ENCODE results near the gene TPRG1. TPM values are rescaled to one million over a fixed set of nuclear protein-coding genes. Genes with fewer than 3 reads are reported as not detected.

The TPRG1 gene
- total and polyA plus RNA-seq, 2 of the 4 experiments (the other 2 are of a cell fraction), result 0.17 TPM; not detected in 1

- H2BK5ac ChIP-seq (ENCODE audit: low read depth, low read length, poor library complexity, severe bottlenecking), result no peak overlapping the region
- H2AK5ac ChIP-seq (ENCODE audit: low read depth, low read length), result no peak overlapping the region
- H3K23ac ChIP-seq (ENCODE audit: low read depth, low read length), result no peak overlapping the region
- CTCF ChIA-PET, result no interaction called here
- H4K5ac ChIP-seq (ENCODE audit: low read depth, low read length), result no peak overlapping the region
- no peaks in the 10 kb centered on the region for H3K36me3 ChIP-seq (ENCODE audit: control insufficient read depth, insufficient read depth, low read length)
- H3K4me2 ChIP-seq (ENCODE audit: low read depth, low read length), result no peak overlapping the region
- no peak overlapping the region for H3K4ac ChIP-seq (ENCODE audit: low read depth, low read length)
- H2BK15ac ChIP-seq (ENCODE audit: low read depth, low read length), result no peak overlapping the region
- no peaks in the 10 kb centered on the region for H3K9me3 ChIP-seq (ENCODE audit: control insufficient read depth, insufficient read depth, low read length)
- in situ Hi-C loops (cut with MboI; ENCODE audit: low sequenced_read_pairs), result no loop called here
- H3K27ac ChIP-seq (ENCODE audit: insufficient read depth, low read length), result no peak overlapping the region
- no peak for ATAC-seq (ENCODE audit: low read depth)
- H3K14ac ChIP-seq (replicated peaks; ENCODE audit: low read depth, low read length), result no peak overlapping the region
- TF ChIP-seq CEBPB (IDR thresholded peaks at IDR 0.05; ENCODE audit: low read depth, low read length) (no peak), CTCF (conservative IDR thresholded peaks at IDR 0.05; ENCODE audit: low read depth, low read length) (no peak), CHD1 (IDR thresholded peaks at IDR 0.05; ENCODE audit: low read depth, low read length) (no peak), BHLHE40 (IDR thresholded peaks at IDR 0.05; ENCODE audit: low read depth, low read length) (no peak), SMC3 (IDR thresholded peaks at IDR 0.05; ENCODE audit: low read depth, low read length) (no peak), MAZ (IDR thresholded peaks at IDR 0.05; ENCODE audit: borderline replicate concordance, low read depth, low read length) (no peak), NFE2L2 (IDR thresholded peaks at IDR 0.05; ENCODE audit: low read depth, low read length) (no peak), USF2 (IDR thresholded peaks at IDR 0.05; ENCODE audit: low read depth, low read length) (no peak), MAFK (IDR thresholded peaks at IDR 0.05; ENCODE audit: low read depth, low read length) (no peak), ELK1 (IDR thresholded peaks at IDR 0.05; ENCODE audit: borderline replicate concordance, low read depth, low read length) (no peak), RFX5 (IDR thresholded peaks at IDR 0.05; ENCODE audit: low read depth, low read length) (no peak), RCOR1 (IDR thresholded peaks at IDR 0.05; ENCODE audit: insufficient replicate concordance, low read length) (no peak), MXI1 (IDR thresholded peaks at IDR 0.05; ENCODE audit: borderline replicate concordance, low read depth, low read length) (no peak), RAD21 (IDR thresholded peaks at IDR 0.05; ENCODE audit: low read length) (no peak), POLR2A (IDR thresholded peaks at IDR 0.05; ENCODE audit: low read depth, low read length) (no peak)
- H2BK120ac ChIP-seq (ENCODE audit: low read depth, low read length), result no peak overlapping the region
- intact Hi-C loops (cut with micrococcal nuclease), result no loop called here
- H2AK9ac ChIP-seq (replicated peaks; ENCODE audit: low read depth, low read length, poor library complexity), result no peak overlapping the region
- BruUV-seq (replicated peaks), result no TSS peak
- no peak overlapping the region for H3K18ac ChIP-seq (ENCODE audit: low read depth, low read length)
- H3K4me1 ChIP-seq (ENCODE audit: control insufficient read depth, insufficient read depth, low read length), result no peaks in the 10 kb centered on the region
- POLR2A ChIA-PET (ENCODE audit: unreplicated experiment), result no interaction called here
- no CpG with 5 or more reads among the region's 5 CpGs for WGBS, 2 experiments (ENCODE audit: extremely low coverage in 2 of 2, insufficient read length in 1 of 2)
- H4K91ac ChIP-seq (ENCODE audit: insufficient read depth, low read depth, low read length), result no peak overlapping the region
- no peaks in the 10 kb centered on the region for H3K9me1 ChIP-seq (ENCODE audit: insufficient read depth, low read length)
- peaks cover 9% of the 10 kb centered on the region for H3K27me3 ChIP-seq (ENCODE audit: control insufficient read depth, insufficient read depth, low read length)
- H4K20me1 ChIP-seq (ENCODE audit: insufficient read depth, low read length), result no peaks in the 10 kb centered on the region
- dilution Hi-C loops (cut with HindIII; ENCODE audit: low sequenced_read_pairs, unreplicated experiment), result no loop called here
- H3K56ac ChIP-seq (ENCODE audit: extremely low read depth, insufficient read depth, low read length), result no peak overlapping the region
- H2BK20ac ChIP-seq (ENCODE audit: low read depth, low read length), result no peak overlapping the region
- no peak for DNase-seq
- H2AFZ ChIP-seq (replicated peaks; ENCODE audit: low read length, poor library complexity), result no peak overlapping the region
- H3K9ac ChIP-seq (ENCODE audit: low read depth, low read length), result no peak overlapping the region
- no peaks in the 10 kb centered on the region for H3K79me1 ChIP-seq (ENCODE audit: low read depth in 1 of 2, low read length in 2 of 2)
- H4K8ac ChIP-seq (ENCODE audit: low read depth in 2 of 2, low read length in 2 of 2), result no peak overlapping the region
- H3K4me3 ChIP-seq (ENCODE audit: insufficient read depth, low read depth, low read length), result no peak overlapping the region
Measured at GRCh38 chr3:189122526-189123205, 49.1 kb upstream of the TPRG1 start.
